HTR-8/SVneo (cell line): ENCODE results near the gene TENT4A.
"Not testable (repeated sequence)": the region's sequence is repeated elsewhere in the genome, so short reads cannot be mapped to it uniquely, and the experiment has no call there.

Experiments
- DNase-seq: peaks from one replicate; pipeline ENCODE4 v3.0.0; 2011; ENCODE audit warnings: low spot score, mixed read lengths; ENCODE audit not compliant: insufficient read length
- FAIRE-seq: peaks from 2 replicates; lab custom pipeline; 2011; peaks lifted over from hg19 to GRCh38; lab: Jason Lieb, UNC

The TENT4A gene

DNA sequence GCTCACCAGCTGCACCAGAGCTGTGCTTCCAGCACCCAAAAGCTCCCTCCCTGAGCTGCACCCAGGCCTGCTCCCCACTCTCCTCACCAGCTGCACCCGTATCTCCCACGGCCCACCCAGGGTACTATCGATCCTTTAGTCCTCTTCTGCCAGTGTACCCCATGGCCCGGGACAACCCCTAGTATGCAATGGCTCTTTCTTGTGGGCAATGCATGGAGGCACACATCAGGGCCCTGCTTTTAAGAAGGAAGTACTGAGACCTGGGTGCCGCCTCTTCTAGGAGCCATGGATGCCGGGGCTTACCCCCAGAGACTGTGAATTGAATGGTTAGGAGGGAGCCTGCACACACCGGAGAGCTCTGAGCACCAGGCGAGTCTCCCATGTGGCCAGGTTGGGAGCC lies 49.5 kb downstream of the TENT4A start:
- no peak for FAIRE-seq

DNA sequence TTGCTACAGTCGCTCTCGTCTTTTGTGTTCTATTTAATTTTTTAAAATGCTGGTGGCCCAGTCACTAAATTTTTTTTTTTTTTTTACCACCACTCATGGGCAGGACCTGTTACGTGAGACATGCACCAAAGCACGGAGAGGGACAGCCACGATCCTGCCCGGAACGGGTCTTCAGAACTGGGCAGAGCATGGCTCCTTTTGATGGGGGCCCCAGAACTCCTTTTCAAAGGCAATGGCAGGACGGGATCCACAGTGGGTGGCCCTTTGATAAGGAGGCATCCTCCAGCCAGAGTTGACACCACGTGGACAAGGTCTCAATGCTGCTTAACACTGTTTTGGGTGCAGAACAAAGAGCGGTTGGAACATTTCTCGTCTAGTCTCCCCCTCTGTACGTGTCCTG lies 50.0 kb downstream of the TENT4A start:
- no peak for DNase-seq
- no peak for FAIRE-seq

More for the DNA sequence above, 49.5 kb downstream of the TENT4A start:
- no peak for DNase-seq

DNA sequence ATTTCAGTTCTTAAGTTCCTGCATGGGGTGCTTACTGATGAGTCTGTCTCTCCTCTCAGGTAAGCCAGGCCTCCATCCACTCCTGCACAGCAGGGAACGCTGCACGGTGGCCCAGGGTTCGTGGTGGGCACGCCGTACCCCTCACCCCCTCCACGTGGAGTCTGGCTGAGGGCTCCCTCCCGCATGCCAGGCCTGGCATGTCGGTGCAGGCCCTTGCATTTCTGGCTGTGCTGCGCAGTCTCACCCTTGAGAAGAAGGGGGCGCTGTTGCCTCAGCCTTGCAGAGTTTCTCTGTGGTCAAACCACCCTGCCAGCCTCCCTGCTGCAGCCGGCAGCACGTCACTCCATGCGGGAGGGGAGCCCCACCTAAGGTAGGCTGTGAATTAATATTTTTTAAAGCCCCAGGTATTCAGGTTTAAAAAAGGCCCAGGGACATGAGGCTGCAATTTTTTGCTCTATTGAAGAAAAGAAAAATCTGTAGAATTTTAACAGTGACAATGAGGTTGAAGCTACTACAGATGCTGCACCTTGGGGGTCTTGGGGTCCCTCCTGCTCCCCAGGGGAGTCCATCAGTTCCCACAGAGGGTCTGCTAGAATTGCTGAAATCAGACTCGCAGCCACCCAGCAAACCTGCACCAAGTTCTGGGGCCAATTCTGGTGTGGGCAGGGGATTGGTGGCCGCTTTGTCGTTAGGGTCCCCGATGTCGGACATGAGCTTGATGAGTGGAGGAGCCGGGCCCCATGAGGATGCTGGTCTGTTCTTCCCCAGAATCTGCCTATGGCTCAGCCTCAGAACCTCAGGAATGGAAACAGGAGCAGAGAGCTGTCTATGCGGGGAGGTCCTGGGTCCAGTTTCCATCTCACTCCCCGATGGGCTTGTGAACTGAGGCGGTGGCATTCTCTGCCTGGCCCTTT lies 52.6 kb downstream of the TENT4A start:
- FAIRE-seq: peak; percentile 96

DNA sequence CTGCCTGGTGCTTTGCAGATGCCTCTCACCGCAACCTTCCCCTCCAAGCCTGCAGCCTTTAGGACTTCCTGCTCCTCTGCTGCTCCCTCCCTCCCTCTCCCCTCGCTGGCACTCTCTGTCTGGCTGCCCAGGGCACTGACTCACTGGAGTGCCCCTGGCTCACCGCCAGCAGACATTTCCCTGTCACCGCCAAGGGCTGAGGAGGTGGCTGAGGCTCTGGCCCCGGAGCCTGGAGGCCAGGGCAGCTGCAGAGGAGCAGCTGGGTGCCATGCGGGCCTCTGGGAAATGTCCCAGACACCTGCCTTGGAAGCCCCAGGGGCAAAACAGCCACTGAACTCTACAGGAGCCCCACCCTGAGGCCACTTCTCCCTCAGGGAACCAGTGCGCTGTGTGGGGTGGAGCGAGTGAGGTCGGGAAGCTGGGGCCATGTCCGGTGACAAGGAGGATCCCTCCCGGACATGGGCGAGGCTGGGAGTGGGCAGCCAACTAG lies 53.4 kb downstream of the TENT4A start:
- FAIRE-seq (peak; percentile 98), DNase-seq (peak; percentile 97)

More for the DNA sequence above, 52.6 kb downstream of the TENT4A start:
- DNase-seq: peak; percentile 90

DNA sequence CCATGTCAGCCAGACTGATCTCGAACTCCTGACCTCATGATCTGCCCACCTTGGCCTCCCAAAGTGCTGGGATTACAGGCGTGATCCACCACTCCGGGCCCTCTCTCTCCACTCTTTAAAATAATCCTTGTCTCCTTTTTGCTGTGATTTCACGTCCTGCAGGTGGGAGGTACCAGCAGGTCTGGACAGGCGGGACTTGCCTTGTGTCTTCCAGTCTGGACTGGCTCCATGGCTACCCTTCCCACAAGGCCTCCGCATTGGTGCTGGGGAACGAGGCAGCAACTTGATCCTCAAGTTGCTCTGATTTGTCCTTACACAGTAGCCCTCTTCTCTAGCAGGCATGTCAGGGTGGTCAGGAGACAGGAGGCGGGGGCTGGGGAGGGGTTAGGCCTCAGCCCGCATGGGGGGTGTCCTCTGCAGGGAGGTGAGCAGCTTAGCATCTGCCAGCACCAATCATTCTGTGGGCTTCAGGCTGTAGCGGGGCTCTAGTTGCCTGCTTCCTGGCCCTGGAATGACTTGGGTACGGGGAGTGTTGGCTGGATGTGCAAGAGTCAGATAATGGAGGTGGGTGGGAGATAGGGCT lies 54.3 kb downstream of the TENT4A start:
- no peak for DNase-seq
- FAIRE-seq: no peak

DNA sequence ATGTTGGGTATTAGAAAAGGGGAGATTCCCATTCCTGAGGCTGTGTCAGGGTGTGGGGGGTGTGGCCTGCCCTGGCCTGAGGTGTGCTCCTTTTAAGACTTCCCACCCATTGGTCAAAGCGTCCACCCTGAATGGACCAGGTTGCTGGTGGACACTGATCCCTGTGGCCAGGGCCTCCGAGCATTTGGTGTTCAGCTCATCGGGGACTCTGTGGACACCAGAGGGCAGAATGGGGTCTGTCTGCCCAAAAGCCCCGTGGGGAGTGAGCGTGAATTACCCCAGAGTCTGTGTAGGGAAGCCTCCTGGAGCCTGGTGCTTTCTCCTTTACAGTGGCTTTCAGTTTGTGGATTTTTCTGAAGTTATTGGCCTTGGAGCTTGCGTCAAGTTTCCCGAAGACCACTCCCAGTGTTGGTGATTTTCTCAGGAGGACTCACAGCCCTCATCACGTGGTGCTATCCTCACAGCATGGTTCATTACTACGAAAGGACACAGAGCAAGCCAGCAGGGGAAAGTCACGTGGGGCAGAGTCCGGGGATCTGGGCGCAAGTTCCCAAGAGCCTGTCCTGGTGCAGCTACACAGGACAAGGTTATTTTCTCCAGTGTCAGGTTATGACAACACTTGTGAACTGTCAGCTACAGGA lies 55.5 kb downstream of the TENT4A start:
- no peak for DNase-seq
- no peak for FAIRE-seq

DNA sequence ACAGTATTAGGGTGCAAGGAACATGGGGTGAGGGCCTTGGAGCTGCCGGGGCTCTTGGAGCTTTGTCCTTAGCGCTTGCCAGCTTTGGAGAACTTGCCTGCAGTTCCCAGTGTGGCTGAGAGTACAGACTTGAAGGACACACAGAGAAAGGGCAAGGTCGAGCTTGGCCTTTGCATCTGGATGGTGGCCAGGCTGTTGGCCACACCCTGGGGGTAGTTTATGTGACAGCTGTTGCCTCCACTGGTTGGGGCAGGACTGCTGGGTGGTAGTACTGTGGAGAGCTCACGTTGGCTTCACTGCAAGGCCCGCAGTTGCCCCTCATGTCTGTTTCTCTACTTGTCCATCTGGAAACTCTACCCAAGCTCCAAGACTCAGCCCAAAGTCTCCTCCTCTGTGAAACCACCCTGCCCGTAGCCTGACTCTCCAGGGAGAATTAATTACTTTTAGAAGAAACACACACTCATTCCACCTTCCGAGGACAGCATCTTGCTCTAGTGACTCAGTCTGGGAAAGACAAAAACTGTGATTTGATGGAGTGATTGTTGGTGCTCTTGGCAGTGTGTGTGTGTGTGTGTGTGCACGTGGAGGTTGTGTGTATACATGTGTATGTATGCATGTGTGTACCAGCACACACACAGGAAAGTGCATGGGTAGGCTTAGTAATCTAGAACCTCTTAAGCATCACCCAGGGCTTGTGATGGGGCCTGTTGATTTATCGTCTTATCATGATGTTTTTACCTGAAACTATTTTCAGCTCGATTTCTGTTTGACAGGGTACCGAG lies 57.8 kb downstream of the TENT4A start:
- DNase-seq (no peak), FAIRE-seq (no peak)

DNA sequence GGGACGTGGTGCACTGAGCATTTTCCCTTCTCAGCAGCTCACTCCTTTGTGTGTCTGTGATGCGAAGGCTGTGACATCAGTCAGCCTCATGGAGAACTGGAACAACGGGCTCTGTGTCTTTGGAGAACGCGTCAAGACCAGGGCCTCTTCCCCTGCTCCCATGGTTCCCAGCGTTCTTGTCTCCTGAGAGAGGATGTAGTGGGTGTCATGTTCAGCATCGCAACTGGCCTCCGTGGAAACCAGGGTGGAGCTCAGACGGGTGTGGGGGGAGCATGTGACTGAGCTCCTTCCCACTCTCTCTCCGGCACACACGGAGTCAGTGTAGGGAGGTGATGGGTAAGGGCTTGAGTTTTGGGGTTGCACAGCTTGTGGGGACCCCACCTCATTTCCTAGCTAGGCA lies 59.7 kb downstream of the TENT4A start:
- no peak for FAIRE-seq
- no peak for DNase-seq

DNA sequence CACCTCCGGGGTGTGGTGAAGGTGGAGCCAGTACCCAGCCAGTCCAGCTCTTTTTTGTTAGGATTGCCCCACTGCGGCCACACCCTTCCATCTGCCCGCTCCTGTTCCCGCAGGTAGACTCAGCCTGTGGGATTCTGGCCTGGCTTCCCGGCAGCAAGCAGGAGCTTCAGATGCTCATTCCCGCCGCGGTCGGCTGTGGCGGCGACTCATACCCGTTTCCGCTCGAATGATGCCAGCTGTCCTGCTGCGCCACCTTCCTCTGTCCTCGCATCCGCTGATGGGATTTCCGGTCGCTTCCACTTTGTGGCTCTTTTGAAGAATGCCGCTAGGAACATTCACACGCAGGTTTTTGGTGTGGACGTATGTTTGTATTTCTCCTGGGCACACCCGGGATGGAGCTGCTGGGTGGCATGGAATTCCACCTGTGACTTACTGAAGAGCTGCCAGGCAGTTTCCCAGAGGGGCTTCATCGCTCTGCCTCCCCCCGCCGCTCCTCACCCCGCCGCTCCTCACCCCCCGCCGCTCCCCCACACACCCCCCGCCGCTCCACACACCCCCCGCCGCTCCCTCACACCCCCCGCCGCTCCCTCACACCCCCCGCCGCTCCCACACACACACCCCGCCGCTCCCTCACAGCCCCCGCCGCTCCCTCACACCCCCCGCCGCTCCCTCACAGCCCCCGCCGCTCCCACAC lies 60.3 kb downstream of the TENT4A start:
- DNase-seq: no peak
- no peak for FAIRE-seq

DNA sequence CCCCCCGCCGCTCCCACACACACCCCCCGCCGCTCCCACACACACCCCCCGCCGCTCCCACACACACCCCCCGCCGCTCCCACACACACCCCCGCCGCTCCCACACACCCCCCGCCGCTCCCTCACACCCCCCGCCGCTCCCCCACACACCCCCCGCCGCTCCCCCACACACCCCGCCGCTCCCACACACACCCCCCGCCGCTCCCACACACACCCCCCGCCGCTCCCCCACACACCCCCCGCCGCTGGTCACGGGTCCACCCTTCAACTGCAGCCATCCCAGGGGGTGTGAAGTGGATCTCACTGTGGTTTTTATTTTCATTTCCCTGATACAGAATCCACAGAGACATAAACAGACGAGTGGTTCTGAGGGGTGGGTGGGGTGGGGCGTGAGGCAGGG lies 61.0 kb downstream of the TENT4A start:
- DNase-seq, FAIRE-seq: not testable (repeated sequence)

DNA sequence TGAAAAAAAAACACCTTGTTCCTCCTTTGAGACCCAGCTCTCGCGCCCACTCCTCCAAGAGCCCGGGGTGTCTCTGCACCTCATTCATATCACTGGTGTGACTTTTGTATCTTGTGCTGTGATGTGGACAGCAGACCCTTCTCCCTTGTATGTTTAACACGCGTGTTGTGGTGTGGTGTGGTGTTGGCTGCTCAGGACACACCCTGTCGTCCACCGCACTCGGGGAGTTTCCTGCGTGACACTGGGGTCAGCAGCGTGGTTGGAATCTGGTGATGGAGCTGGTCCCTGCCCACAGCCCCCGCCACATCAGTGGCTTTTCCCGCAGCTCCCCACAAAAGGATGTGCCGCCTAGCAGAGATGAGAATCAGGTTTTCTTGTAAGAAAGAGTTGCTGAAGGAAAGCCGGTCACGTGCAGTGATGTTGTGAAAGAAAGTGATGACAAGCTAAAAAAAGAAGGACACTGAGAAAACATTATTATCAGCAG lies 61.5 kb downstream of the TENT4A start:
- no peak for FAIRE-seq
- no peak for DNase-seq

DNA sequence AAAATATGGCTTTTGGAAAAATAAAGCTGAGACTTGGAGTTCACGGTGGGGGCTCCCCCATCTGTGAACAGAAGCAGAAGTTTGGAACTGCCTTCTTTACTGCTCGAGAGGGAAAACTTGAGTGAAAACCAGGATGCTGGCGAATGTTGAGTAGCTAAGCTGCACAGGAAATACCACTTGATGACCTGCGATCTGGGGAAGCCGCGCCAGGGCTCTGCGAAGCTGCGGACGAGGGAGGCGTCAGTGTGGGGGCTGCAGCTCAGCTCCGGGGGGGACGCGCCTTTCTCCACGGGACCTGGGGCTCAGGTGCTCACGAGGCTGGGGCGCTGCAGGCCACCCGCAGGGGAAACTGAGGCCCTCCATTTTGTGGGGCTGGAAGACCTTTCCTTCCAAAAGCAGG lies 62.3 kb downstream of the TENT4A start:
- no peak for DNase-seq
- no peak for FAIRE-seq

DNA sequence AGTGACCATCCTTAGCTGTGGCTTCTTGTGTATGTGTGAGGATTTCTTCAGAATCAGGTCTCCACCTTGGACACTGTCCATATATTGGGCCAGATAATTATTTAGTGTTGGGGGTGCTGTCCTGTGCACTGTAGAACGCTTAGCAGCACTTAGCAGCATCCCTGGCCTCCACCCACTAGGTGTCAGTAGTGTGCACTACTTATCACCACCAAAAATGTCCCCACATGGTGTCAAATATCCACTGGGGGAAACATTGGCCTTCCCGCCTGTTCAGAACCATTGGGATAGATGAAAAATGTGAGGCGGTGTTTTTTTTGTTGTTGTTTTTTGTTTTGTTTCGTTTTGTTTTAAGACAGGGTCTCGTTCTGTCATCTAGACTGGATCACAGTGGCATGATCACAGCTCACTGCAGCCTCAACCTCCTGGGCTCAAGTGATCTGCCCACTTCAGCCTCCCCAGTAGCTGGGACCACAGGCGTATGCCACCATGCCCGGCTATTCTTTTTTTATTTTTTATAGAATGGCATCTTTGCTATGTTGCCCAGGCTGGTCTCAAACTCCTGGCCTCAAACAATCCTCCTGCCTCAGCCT lies 67.7 kb downstream of the TENT4A start:
- DNase-seq: no peak
- no peak for FAIRE-seq

DNA sequence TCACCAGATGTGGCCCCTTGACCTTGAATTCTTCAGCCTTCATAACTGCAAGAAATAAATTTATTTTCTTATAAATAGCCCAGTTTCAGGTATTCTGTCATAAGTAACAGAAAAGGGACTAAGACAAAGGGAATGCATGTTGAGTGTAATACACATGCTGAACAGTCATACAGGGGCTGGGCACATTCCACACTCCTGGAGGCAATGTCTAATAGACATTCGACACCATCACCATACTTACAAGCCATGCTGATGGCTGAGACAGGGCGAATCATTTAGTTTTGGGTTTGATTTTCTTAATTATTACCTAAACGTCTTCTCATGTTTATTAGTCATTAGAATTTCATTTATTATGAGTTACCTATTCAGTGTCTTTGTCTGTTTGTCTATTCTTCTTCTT lies 68.5 kb downstream of the TENT4A start:
- DNase-seq (no peak), FAIRE-seq (no peak)

DNA sequence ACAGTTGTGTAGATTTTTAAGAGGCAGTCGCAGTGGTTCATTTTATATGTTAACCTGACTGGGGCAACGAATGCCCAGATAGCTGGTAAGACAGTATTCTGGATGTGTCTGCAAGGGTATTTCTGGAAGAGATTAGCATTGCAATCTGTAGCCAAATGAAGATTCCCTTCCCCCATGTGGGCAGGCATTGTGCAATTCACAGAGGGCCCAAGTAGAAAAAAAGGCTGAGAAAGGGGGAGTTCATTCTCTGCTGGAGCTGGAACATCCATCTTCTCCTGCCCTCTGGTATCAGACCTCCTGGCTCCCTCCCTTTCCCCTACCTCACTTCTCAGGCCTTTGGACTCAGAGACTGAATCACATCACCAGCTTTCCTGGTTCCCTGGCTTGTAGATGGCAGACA lies 70.6 kb downstream of the TENT4A start:
- DNase-seq (no peak), FAIRE-seq (no peak)

DNA sequence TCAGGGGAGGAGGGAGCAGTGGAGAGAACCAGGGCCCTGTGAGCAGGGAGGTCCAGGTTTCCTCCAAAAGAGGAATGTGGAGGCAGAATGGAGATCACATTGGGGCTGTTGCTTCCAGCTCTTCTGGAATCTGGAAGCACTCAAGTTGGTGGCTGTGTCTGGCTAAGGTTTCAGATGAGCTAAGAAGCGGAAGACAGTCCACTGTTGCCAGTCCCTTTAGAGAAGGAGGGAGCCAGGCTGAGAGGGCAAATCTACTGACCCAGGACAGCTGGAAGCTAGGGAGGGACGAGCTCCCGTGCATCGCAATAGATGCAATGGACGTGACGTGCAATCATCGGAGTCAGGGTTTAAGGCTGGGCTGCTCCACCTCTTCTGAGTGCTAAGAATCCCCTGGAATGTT lies 71.2 kb downstream of the TENT4A start:
- no peak for FAIRE-seq
- no peak for DNase-seq

DNA sequence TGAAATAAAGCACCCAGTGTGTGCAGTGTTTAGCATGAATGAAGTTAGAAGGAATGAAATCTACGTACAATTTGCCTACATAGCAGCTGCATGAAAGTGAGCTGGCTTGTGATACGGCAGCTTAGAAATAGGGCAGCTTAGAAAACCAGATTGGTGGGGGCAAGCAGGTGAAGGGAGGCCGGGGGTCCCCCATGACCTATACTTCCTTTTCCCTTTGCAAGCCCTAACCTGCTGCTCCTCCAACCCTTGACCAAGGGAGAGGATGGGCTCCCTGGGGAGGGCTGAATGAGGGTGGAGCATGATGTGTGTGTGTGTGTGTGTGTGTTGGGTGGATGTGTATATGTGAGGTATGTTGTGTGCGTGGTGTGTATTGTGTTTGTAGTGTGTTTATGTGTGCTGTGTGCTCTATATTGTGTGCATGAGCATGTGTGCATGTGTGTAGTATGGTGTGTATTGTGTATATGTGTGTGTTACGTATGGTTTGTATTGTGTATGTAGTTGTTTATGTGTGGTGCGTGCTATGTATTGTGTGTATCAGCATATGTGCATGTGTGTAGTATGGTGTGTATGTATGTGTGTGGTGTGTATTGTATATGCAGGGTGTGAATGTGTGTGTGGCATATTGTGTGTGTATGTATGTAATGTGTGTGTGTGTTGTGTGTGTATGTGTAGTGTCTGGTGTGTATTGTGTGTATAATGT lies 72.1 kb downstream of the TENT4A start:
- no peak for DNase-seq

DNA sequence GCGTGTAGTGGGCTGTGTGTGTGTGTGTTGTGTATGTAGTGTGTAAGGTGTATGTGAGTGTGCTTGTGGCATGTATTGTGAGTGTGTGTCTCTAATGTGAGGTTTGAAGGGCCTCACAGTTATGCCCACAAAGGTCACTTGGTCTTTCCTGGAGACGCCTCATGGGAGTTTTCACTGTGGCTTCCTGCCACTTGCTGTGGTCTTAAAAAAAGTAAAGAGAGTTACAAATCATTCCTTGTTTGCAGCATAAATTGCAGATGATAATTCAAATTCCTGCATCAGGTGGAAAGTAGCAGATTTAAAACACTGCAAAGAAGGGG lies 72.6 kb downstream of the TENT4A start:
- DNase-seq (no peak), FAIRE-seq (no peak)

More for the DNA sequence above, 72.1 kb downstream of the TENT4A start:
- peak; percentile 99 for FAIRE-seq
